Measurements from ENCODE around the gene CXCR2. TPM values are rescaled to one million over a fixed set of nuclear protein-coding genes. Genes with fewer than 3 reads are reported as not detected.

CXCR2 gene
- total RNA-seq (2013; cell fraction: nucleolus; rRNA removed): not detected in 2 replicates
- total RNA-seq (2014; rRNA removed): 0.06 and 0.11 TPM in 2 replicates
- total RNA-seq (2014; rRNA removed; fragmentation: Illumina TruSeq; extraction: Trizol): 0.09 TPM in 1 of 2 replicates, not detected in the other
- total RNA-seq (2021): 0.36 TPM in 1 of 2 replicates, not detected in the other
- polyA plus RNA-seq (2011; ENCODE audit: low read depth): 0.10 TPM
- 0.07 and 0.12 TPM in 2 replicates for polyA plus RNA-seq (2011; rRNA removed)
- polyA plus RNA-seq (2011; cell fraction: cytosol; rRNA removed): 0.20 and 0.24 TPM in 2 replicates
- polyA plus RNA-seq (2011; cell fraction: nucleus; rRNA removed): 0.15 TPM in 1 of 2 replicates, not detected in the other
- 0.07 and 0.48 TPM in 2 replicates for polyA plus RNA-seq (2012)
- 0.21 TPM in 1 of 2 replicates, not detected in the other for polyA plus RNA-seq (2014; fragmentation: Illumina TruSeq; extraction: Trizol)
- under 1 TPM; 0.04 to 0.27 TPM for polyA plus RNA-seq (2014; fragmentation: Nextera tagmentation; extraction: Ambion mirVana)
- polyA plus RNA-seq (2014; rRNA removed): 0.08 and 0.31 TPM in 2 replicates
- under 1 TPM; 0.09 to 0.62 TPM for polyA plus RNA-seq (2016; fragmentation: Nextera tagmentation; extraction: Ambion mirVana)
- polyA minus RNA-seq (2011; rRNA and poly(A)+ RNA removed): 0.52 and 0.80 TPM in 2 replicates
- not detected in 2 replicates for polyA minus RNA-seq (2011; cell fraction: cytosol; rRNA and poly(A)+ RNA removed)
- polyA minus RNA-seq (2011; cell fraction: nucleus; rRNA and poly(A)+ RNA removed): 0.48 TPM in 1 of 2 replicates, not detected in the other
- percentile 7 among the genes with signal in this experiment for Bru-seq, nascent RNA
- percentile 11 among the genes with signal in this experiment for BruChase-seq, experiment 1, labeled RNA remaining after a 6-hour chase
- BruChase-seq, experiment 2, labeled RNA remaining after a 2-hour chase: not detected
- long read RNA-seq, experiment 1: 0 reads
- long read RNA-seq, experiment 2: 0 reads

DNA sequence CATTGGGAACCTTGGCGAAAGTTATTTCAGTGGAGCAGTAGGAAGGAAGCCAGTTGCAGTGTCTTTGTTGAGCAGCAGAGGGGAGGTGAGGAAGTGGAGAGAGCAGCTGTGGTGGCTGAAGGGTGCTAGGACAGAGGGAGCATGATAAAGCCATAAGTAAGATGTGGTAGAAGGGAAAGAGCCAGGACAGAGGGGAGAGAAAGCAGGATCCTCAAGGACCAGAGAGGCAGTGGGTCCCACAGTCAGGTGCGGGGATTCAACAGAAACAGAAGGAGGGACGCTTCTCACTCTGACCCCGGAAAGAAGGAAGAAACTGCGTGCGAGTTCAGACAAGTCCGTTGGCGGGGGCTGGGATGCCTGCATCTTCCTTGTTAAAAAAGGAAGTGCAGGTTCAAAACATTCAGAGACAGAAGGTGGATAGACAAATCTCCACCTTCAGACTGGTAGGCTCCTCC lies at the start of gene CXCR2:
TSS of gene CXCR2 (plus strand) at position 403 of the 455 bp plus-strand sequence. CDS start 8,774 bp downstream, outside the sequence.
- RAD21 ChIA-PET (ENCODE audit: unreplicated experiment): no interaction called here
- POLR2A ChIA-PET: no interaction called here
- peak; percentile 54; the same call in 2 of the 3 replicates for ATAC-seq
- Histone ChIP-seq H3K9me3 (replicated peaks; ENCODE audit: control insufficient read depth, insufficient read depth, low read length) (peaks cover 2% of the 10 kb centered on the region), H3K4me2 (ENCODE audit: control insufficient read depth, insufficient read depth) (peak within 1 kb of the TSS; percentile 17; the same call in 1 of the 2 replicates), H3K27me3 (replicated peaks in 1 of 2; ENCODE audit: control insufficient read depth in 2 of 2, insufficient read depth in 2 of 2, low read length in 1 of 2) (0 out of 4 replicates have a peak, but pooled peaks cover 0 to 2% of the 10 kb centered on the region in 2 experiments), H3K36me3 (ENCODE audit: control insufficient read depth in 2 of 2, insufficient read depth in 2 of 2, low read length in 1 of 2) (no peaks in the 10 kb centered on the region), H3K79me2 (ENCODE audit: control insufficient read depth, insufficient read depth, low read length) (no peaks in the 10 kb centered on the region), H4K20me1 (ENCODE audit: control insufficient read depth, insufficient read depth) (no peaks in the 10 kb centered on the region), H3K4me3 (no peak within 1 kb of the TSS), H3K9ac (ENCODE audit: control insufficient read depth, insufficient read depth, low read length) (no peak within 1 kb of the TSS), H3K4me1 (ENCODE audit: control insufficient read depth, insufficient read depth, low read length) (no peaks in the 10 kb centered on the region), H2AFZ (ENCODE audit: control insufficient read depth, low read depth, low read length) (peak within 1 kb of the TSS; percentile 61), H3K27ac (ENCODE audit: control insufficient read depth, insufficient read depth) (no peak within 1 kb of the TSS)
- BruUV-seq (replicated peaks): no TSS peak
- no peak for DNase-seq (ENCODE audit: low read depth, low spot score)
- no peak for FAIRE-seq
- SMC1A ChIA-PET (ENCODE audit: uncharacterized antibody, unreplicated experiment): interaction anchor here (1.1 kb wide), 1 partner anchor 8 kb away, joined by 3 read pairs; no protein-coding TSS in a partner anchor
- CTCF ChIA-PET: interaction anchor here (0.8 kb wide), 1 partner anchor 336 kb away, joined by 3 read pairs; no protein-coding TSS in a partner anchor
- in situ Hi-C loops (cut with MboI): no loop called here
- WGBS (ENCODE audit: insufficient coverage, insufficient replicate concordance, low lambda C conversion rate, missing lambda C conversion rate): 7% methylated on average over 8 of the region's 8 CpGs
- intact Hi-C loops (cut with micrococcal nuclease; ENCODE audit: unreplicated experiment): no loop called here
- no peak for TF ChIP-seq SUZ12 (IDR thresholded peaks at IDR 0.05; ENCODE audit: unreplicated experiment)
- TF ChIP-seq SMC3 (IDR thresholded peaks at IDR 0.05; ENCODE audit: borderline replicate concordance, low read length): no peak
- no peak for TF ChIP-seq BMI1 (IDR thresholded peaks at IDR 0.05; ENCODE audit: borderline replicate concordance)
- no peak for TF ChIP-seq PAX5 (IDR thresholded peaks at IDR 0.05; ENCODE audit: borderline replicate concordance, low read depth, low read length)
- TF ChIP-seq MLLT1 (IDR thresholded peaks at IDR 0.05): no peak
- TF ChIP-seq YY1 (IDR thresholded peaks at IDR 0.05; ENCODE audit: low read depth, low read length): no peak
- TF ChIP-seq SIX5 (IDR thresholded peaks at IDR 0.05; ENCODE audit: low read depth, low read length, severe bottlenecking): no peak
- TF ChIP-seq, protein P1, sequence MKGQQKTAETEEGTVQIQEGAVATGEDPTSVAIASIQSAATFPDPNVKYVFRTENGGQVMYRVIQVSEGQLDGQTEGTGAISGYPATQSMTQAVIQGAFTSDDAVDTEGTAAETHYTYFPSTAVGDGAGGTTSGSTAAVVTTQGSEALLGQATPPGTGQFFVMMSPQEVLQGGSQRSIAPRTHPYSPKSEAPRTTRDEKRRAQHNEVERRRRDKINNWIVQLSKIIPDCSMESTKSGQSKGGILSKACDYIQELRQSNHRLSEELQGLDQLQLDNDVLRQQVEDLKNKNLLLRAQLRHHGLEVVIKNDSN (IDR thresholded peaks at IDR 0.05; ENCODE audit: borderline replicate concordance, extremely low read length, insufficient read depth, low read depth, low read length): no peak
- no peak for TF ChIP-seq SIN3A (IDR thresholded peaks at IDR 0.05; ENCODE audit: low read depth, low read length)
- no peak for TF ChIP-seq SMAD5 (IDR thresholded peaks at IDR 0.05; ENCODE audit: low read depth)
- TF ChIP-seq CTCF (IDR thresholded peaks at IDR 0.05 in 2 of 3, conservative IDR thresholded peaks at IDR 0.05 in 1 of 3; ENCODE audit: control insufficient read depth in 2 of 3, extremely low read depth in 1 of 3, insufficient read depth in 1 of 3, low read depth in 3 of 3, low read length in 3 of 3): no peak
- TF ChIP-seq TAF1 (IDR thresholded peaks at IDR 0.05; ENCODE audit: borderline replicate concordance, low read depth, low read length): no peak
- TF ChIP-seq SP1 (IDR thresholded peaks at IDR 0.05; ENCODE audit: low read depth, low read length): no peak
- TF ChIP-seq ZNF24 (IDR thresholded peaks at IDR 0.05): no peak
- TF ChIP-seq HDAC6 (IDR thresholded peaks at IDR 0.05; ENCODE audit: unreplicated experiment): no peak
- no peak for TF ChIP-seq EED (IDR thresholded peaks at IDR 0.05; ENCODE audit: low read depth)
- TF ChIP-seq SMARCA5 (IDR thresholded peaks at IDR 0.05): no peak
- TF ChIP-seq BCL11A (IDR thresholded peaks at IDR 0.05; ENCODE audit: low read depth, low read length): no peak
- no peak for TF ChIP-seq ZNF274 (IDR thresholded peaks at IDR 0.05; ENCODE audit: insufficient read depth, insufficient read length)
